ENCODE measurements around the gene CNIH3.

CNIH3 gene

DNA sequence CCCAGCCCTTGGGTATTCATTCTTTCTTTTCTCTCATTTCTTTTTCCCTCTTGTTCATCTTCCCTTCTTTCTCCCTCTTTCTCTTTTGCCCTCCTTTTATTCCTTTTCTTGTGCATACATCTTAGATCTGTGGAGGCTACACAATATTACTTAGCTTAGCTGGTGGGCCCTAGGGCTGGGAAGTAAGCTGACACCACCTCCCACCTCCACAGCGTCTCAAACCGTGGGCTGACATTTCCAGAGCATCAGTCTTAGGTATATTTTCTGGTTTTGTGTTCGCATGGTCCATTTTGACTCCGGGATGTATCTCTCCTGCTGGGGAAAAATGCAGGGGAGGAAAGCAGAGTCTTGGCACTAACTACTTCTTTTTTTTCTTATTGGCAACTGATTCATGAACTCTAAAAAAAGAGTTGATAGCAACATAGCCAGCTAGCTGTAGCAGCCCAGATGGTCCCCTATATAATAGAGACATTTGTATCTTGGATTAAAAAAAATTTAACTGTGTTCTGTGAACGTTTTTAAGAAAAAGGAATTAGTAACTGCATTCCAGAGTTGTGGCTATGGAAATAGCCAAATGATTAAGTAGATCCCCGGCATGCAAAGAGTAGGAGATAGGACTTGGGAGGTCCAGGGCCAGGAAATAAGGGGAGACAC lies 15.5 kb downstream of the CNIH3 start:
- Histone ChIP-seq H3K27me3 (no peaks in the 10 kb centered on the region), H3K36me3 (no peaks in the 10 kb centered on the region), H3K4me3 (ENCODE audit: low read depth in 1 of 2, low read length in 1 of 2) (no peak overlapping the region), H3K4me1 (ENCODE audit: control insufficient read depth in 1 of 2, insufficient read depth in 1 of 2, low read depth in 1 of 2, low read length in 1 of 2) (no peaks in the 10 kb centered on the region), H3K9me3 (no peaks in the 10 kb centered on the region), H3K27ac (no peak overlapping the region)
- TF ChIP-seq, protein P1, sequence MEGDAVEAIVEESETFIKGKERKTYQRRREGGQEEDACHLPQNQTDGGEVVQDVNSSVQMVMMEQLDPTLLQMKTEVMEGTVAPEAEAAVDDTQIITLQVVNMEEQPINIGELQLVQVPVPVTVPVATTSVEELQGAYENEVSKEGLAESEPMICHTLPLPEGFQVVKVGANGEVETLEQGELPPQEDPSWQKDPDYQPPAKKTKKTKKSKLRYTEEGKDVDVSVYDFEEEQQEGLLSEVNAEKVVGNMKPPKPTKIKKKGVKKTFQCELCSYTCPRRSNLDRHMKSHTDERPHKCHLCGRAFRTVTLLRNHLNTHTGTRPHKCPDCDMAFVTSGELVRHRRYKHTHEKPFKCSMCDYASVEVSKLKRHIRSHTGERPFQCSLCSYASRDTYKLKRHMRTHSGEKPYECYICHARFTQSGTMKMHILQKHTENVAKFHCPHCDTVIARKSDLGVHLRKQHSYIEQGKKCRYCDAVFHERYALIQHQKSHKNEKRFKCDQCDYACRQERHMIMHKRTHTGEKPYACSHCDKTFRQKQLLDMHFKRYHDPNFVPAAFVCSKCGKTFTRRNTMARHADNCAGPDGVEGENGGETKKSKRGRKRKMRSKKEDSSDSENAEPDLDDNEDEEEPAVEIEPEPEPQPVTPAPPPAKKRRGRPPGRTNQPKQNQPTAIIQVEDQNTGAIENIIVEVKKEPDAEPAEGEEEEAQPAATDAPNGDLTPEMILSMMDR (IDR thresholded peaks at IDR 0.05) = no peak

DNA sequence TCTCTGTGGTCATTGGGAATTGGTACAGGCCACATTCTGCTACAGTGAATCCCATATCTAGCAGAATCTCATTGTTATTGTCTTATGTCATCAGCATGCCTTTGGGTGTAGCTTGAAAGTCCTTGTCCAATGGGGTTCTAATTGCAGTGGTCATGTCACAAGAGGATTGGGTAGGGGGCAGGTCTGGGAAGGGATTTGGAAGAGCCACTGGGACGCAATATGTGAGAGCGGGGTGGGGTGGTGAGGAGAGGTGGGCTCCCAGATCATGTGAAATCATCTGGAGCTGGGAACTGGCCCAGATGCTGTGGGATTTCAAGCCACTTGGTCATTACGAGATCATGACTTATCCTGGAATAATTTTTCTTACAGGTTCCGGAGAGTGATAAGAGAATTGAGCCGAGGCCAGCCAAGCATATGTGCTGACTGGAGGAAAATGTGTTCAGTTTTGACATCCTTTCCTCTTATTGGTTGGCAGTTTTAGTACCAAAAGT lies 16.3 kb downstream of the CNIH3 start:
- H3K9me3 ChIP-seq = no peaks in the 10 kb centered on the region
- H3K36me3 ChIP-seq = no peaks in the 10 kb centered on the region
- H3K27ac ChIP-seq = no peak overlapping the region
- H3K4me3 ChIP-seq (ENCODE audit: low read depth in 1 of 2, low read length in 1 of 2) = no peak overlapping the region
- H3K27me3 ChIP-seq = no peaks in the 10 kb centered on the region
- H3K4me1 ChIP-seq (ENCODE audit: control insufficient read depth in 1 of 2, insufficient read depth in 1 of 2, low read depth in 1 of 2, low read length in 1 of 2) = no peaks in the 10 kb centered on the region
- TF ChIP-seq, protein P1 (IDR thresholded peaks at IDR 0.05) = no peak

DNA sequence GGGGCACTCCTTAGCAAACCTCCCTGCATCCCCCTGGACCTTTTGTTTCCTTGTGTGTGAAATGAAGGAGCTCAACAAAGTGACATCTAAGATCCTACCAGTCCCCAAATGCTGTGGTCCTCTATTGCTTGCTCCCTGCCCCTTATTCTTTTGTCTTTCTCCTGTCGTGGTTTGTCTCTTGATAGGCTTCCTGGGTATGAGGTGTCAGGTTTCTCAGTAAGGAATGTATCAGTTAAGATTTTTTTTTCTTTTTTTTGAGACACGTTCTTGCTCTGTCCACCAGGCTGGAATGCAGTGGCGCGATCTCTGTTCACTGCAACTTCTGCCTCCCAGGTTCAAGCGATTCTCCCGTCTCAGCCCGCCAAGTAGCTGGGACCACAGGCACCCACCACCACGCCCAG lies 16.8 kb downstream of the CNIH3 start:
- Histone ChIP-seq H3K4me1 (ENCODE audit: control insufficient read depth in 1 of 2, insufficient read depth in 1 of 2, low read depth in 1 of 2, low read length in 1 of 2) (no peaks in the 10 kb centered on the region), H3K36me3 (no peaks in the 10 kb centered on the region), H3K9me3 (no peaks in the 10 kb centered on the region), H3K4me3 (ENCODE audit: low read depth in 1 of 2, low read length in 1 of 2) (no peak overlapping the region), H3K27me3 (no peaks in the 10 kb centered on the region), H3K27ac (no peak overlapping the region)
- TF ChIP-seq, protein P1 (IDR thresholded peaks at IDR 0.05) = no peak

DNA sequence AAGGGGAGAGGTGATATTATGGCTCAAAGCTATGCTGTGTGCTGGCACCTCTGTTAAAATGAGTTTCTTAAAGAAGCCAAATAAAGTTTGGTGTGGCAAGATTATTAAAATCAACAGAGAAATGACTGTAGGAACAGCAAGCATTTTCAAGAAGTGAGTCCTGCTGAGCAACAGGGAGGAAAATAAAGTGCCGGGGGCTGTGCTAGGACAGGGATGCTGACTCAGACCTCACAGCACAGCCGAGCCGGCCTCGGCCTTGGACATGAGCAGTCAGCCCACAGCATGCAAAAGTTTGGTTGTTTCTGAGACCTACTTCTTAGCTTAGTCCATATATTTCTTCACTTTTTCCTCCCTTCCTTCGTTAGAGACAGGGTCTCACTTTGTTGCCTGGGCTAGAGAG lies 19.2 kb downstream of the CNIH3 start:
- peaks cover under 1% of the 10 kb centered on the region for H3K27me3 ChIP-seq
- H3K27ac ChIP-seq = no peak overlapping the region
- TF ChIP-seq, protein P1 (IDR thresholded peaks at IDR 0.05) = no peak
- H3K36me3 ChIP-seq = no peaks in the 10 kb centered on the region
- H3K9me3 ChIP-seq = no peaks in the 10 kb centered on the region
- H3K4me3 ChIP-seq (ENCODE audit: low read depth in 1 of 2, low read length in 1 of 2) = no peak overlapping the region
- no peaks in the 10 kb centered on the region for H3K4me1 ChIP-seq (ENCODE audit: control insufficient read depth in 1 of 2, insufficient read depth in 1 of 2, low read depth in 1 of 2, low read length in 1 of 2)

DNA sequence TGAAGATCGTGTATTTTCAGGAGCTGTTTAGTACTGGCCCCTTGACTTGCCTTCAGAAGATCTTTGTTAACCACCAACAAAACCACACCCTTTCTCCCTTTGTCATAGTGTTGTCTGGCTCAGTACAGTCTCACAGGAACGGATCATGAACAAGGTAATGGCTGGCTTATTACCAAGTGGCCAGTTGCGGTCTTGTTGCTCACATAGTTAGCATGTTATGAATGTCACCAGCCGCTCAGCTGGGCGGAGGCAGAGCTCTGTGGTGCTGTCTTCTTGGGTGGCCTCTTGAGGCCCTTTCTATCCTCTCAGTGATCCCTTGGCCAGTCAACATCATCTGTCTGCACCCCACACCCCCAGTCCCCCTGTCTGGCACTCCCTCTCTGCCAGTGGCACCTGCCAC lies 21.4 kb downstream of the CNIH3 start:
- H3K4me1 ChIP-seq (ENCODE audit: control insufficient read depth in 1 of 2, insufficient read depth in 1 of 2, low read depth in 1 of 2, low read length in 1 of 2) = no peaks in the 10 kb centered on the region
- TF ChIP-seq, protein P1 (IDR thresholded peaks at IDR 0.05) = no peak
- no peaks in the 10 kb centered on the region for H3K36me3 ChIP-seq
- no peak overlapping the region for H3K4me3 ChIP-seq (ENCODE audit: low read depth in 1 of 2, low read length in 1 of 2)
- no peak overlapping the region for H3K27ac ChIP-seq
- H3K27me3 ChIP-seq = peaks cover 11% of the 10 kb centered on the region
- no peaks in the 10 kb centered on the region for H3K9me3 ChIP-seq

All from neutrophil (primary cell).